Measurements from ENCODE around the gene CELA3B.

GRCh38 chr1:22024485-22025367 is 47.9 kb downstream of the CELA3B start:
- no peak for TF ChIP-seq POLR2A (IDR thresholded peaks at IDR 0.05)
- TF ChIP-seq, protein P1, sequence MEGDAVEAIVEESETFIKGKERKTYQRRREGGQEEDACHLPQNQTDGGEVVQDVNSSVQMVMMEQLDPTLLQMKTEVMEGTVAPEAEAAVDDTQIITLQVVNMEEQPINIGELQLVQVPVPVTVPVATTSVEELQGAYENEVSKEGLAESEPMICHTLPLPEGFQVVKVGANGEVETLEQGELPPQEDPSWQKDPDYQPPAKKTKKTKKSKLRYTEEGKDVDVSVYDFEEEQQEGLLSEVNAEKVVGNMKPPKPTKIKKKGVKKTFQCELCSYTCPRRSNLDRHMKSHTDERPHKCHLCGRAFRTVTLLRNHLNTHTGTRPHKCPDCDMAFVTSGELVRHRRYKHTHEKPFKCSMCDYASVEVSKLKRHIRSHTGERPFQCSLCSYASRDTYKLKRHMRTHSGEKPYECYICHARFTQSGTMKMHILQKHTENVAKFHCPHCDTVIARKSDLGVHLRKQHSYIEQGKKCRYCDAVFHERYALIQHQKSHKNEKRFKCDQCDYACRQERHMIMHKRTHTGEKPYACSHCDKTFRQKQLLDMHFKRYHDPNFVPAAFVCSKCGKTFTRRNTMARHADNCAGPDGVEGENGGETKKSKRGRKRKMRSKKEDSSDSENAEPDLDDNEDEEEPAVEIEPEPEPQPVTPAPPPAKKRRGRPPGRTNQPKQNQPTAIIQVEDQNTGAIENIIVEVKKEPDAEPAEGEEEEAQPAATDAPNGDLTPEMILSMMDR (IDR thresholded peaks at IDR 0.05) = no peak
- no peak for TF ChIP-seq EP300 (IDR thresholded peaks at IDR 0.05)

All from suprapubic skin (tissue), 3 donors.